RCC 7860 (cell line): ENCODE data around the gene ATF4.

Experiments used
- DNase-seq: peaks from one replicate; pipeline ENCODE4 v3.0.0-alpha.2; 2015; ENCODE audit warnings: low spot score
- FAIRE-seq: peaks from 2 replicates; lab custom pipeline; 2012; peaks lifted over from hg19 to GRCh38; lab: Jason Lieb, UNC

Gene ATF4

GRCh38 chr22:39520226-39521105, at the start of gene ATF4:
TSS of gene ATF4 (plus strand) at chr22:39520562. CDS start at chr22:39521446, 884 bp downstream.
- DNase-seq, result peak; percentile 22
- no peak for FAIRE-seq

GRCh38 chr22:39471381-39472141, 48.8 kb upstream of the ATF4 start:
- FAIRE-seq (peak; percentile 44), DNase-seq (peak; percentile 66)

GRCh38 chr22:39472570-39473556, 47.5 kb upstream of the ATF4 start:
- FAIRE-seq (no peak), DNase-seq (no peak)

GRCh38 chr22:39473851-39474250, 46.5 kb upstream of the ATF4 start:
- FAIRE-seq (no peak), DNase-seq (no peak)

GRCh38 chr22:39474351-39475111, 45.8 kb upstream of the ATF4 start:
- FAIRE-seq (no peak), DNase-seq (no peak)

- DNase-seq (no peak), FAIRE-seq (no peak)
Measured at GRCh38 chr22:39475337-39475736, 45.0 kb upstream of the ATF4 start.

- no peak for DNase-seq
- FAIRE-seq, result no peak
Measured at GRCh38 chr22:39475902-39476301, 44.5 kb upstream of the ATF4 start.

- no peak for DNase-seq
- FAIRE-seq, result no peak
Measured at GRCh38 chr22:39476664-39477063, 43.7 kb upstream of the ATF4 start.

- DNase-seq (no peak), FAIRE-seq (no peak)
Measured at GRCh38 chr22:39477542-39477941, 42.8 kb upstream of the ATF4 start.

GRCh38 chr22:39478441-39478850, 41.9 kb upstream of the ATF4 start:
- FAIRE-seq (no peak), DNase-seq (no peak)

- FAIRE-seq (no peak), DNase-seq (no peak)
Measured at GRCh38 chr22:39479254-39479653, 41.1 kb upstream of the ATF4 start.

GRCh38 chr22:39480557-39480956, 39.8 kb upstream of the ATF4 start:
- no peak for DNase-seq
- FAIRE-seq, result no peak

- no peak for DNase-seq
- no peak for FAIRE-seq
Measured at GRCh38 chr22:39481054-39481453, 39.3 kb upstream of the ATF4 start.

GRCh38 chr22:39481595-39481994, 38.8 kb upstream of the ATF4 start:
- no peak for FAIRE-seq
- DNase-seq, result no peak

GRCh38 chr22:39482768-39483167, 37.6 kb upstream of the ATF4 start:
- FAIRE-seq (no peak), DNase-seq (peak; percentile 4)

GRCh38 chr22:39486951-39487825, 33.2 kb upstream of the ATF4 start:
- FAIRE-seq (no peak), DNase-seq (no peak)

- no peak for FAIRE-seq
Measured at GRCh38 chr22:39487826-39488520, 32.4 kb upstream of the ATF4 start.

GRCh38 chr22:39488563-39489083, 31.7 kb upstream of the ATF4 start:
- FAIRE-seq, result no peak
- DNase-seq, result no peak

More at GRCh38 chr22:39487826-39488520, 32.4 kb upstream of the ATF4 start:
- DNase-seq, result no peak
